Peyer's patch (tissue), 4 donors: Measurements from ENCODE around the gene GADD45A. TPM values are rescaled to one million over a fixed set of nuclear protein-coding genes. Genes with fewer than 3 reads are reported as not detected.

Source experiments
- DNase-seq, 3 donors: peaks; one replicate each; pipeline ENCODE4 v3.0.0-alpha.2; 2017 to 2019
- H3K27ac ChIP-seq, 4 donors: fragments of 200-600 bp; sonication (generic); one replicate each; pipeline ENCODE4 v1.5.1; 2016 to 2019
- H3K27me3 ChIP-seq, 2 donors: fragments of 200-600 bp; sonication (generic); one replicate each; pipeline ENCODE4 v1.5.1; 2019
- H3K36me3 ChIP-seq, 3 donors: fragments of 200-600 bp; sonication (generic); one replicate each; pipeline ENCODE4 v1.5.1; 2016 to 2019
- H3K4me1 ChIP-seq, 4 donors: fragments of 200-600 bp; sonication (generic); one replicate each; pipeline ENCODE4 v1.5.1; 2016 to 2019
- H3K4me3 ChIP-seq, 4 donors: fragments of 200-600 bp; sonication (generic); 1 replicate in 3 of 4; 2 replicates in 1 of 4; pipeline ENCODE4 v1.5.1; 2016 to 2019; ENCODE audit warnings: mild to moderate bottlenecking in 1 of 4
- H3K9me3 ChIP-seq, 4 donors: fragments of 200-600 bp; sonication (generic); one replicate each; pipeline ENCODE4 v1.5.1; 2016 to 2019; ENCODE audit warnings: mild to moderate bottlenecking in 1 of 4
- POLR2A ChIP-seq, 2 donors: fragments of 450-650 bp; IDR thresholded peaks; one replicate each; pipeline ENCODE4 v1.5.1; 2017; ENCODE audit warnings: antibody characterized with exemption in 2 of 2, mild to moderate bottlenecking in 2 of 2, moderate library complexity in 2 of 2
- total RNA-seq, 4 donors: library from RNA; depleted of rRNA; stranded (reverse); fragments of >200 nt; gene quantifications; one replicate each; pipeline ENCODE4 v1.1.0, GENCODE V29; 2016
- TF ChIP-seq, protein P1 (sequence below), 6 experiments: fragments of 450-650 bp in 4 of 6; fragments of 200-600 bp in 2 of 6; sonication (generic) in 1 of 6; IDR thresholded peaks; one replicate each; pipeline ENCODE4 v1.5.1; 2017 to 2019; ENCODE audit warnings: antibody characterized with exemption in 6 of 6, mild to moderate bottlenecking in 3 of 6, moderate library complexity in 1 of 6

GADD45A gene
- total RNA-seq, 4 donors from 2014 or later, result 22.3 to 73.7 (median 55.1) TPM

DNA sequence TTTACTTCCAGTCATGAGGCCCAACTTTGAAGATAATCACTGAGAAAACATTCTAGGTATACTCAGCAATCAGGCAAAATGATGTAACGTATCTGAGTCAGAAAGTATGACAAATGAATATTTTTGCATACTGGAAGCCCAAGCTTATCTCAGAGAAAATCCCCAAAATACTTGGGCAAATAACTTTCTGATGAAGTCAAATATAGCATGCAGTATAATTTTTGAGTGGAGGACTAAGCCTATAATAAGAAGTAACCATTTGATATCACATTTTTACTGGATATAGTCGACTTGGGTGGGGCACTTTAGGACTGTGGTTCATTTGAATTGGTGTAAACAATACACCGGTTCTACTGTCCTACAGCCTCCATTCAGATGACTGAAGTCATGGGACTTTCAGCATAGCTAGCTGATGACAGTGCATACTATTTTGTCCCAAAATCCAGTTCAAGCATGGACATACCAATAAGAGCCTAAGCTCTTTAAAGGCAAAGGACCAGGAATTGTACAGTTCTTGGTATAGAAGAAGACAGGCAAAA lies 2.3 kb upstream of the GADD45A start:
- Histone ChIP-seq H3K36me3 (peaks cover 0 to 4% (median 0%) of the 10 kb centered on the region in 3 donors), H3K27me3 (no peaks in the 10 kb centered on the region), H3K4me1 (peaks cover 0 to 21% (median 6%) of the 10 kb centered on the region in 4 donors), H3K9me3 (no peaks in the 10 kb centered on the region), H3K4me3 (no peak overlapping the region), H3K27ac (peak overlapping the region in 1 of 4 donors; percentile 10)
- DNase-seq, result no peak
- TF ChIP-seq, protein P1, sequence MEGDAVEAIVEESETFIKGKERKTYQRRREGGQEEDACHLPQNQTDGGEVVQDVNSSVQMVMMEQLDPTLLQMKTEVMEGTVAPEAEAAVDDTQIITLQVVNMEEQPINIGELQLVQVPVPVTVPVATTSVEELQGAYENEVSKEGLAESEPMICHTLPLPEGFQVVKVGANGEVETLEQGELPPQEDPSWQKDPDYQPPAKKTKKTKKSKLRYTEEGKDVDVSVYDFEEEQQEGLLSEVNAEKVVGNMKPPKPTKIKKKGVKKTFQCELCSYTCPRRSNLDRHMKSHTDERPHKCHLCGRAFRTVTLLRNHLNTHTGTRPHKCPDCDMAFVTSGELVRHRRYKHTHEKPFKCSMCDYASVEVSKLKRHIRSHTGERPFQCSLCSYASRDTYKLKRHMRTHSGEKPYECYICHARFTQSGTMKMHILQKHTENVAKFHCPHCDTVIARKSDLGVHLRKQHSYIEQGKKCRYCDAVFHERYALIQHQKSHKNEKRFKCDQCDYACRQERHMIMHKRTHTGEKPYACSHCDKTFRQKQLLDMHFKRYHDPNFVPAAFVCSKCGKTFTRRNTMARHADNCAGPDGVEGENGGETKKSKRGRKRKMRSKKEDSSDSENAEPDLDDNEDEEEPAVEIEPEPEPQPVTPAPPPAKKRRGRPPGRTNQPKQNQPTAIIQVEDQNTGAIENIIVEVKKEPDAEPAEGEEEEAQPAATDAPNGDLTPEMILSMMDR (IDR thresholded peaks at IDR 0.05), result no peak
- TF ChIP-seq POLR2A (IDR thresholded peaks at IDR 0.05), result no peak

DNA sequence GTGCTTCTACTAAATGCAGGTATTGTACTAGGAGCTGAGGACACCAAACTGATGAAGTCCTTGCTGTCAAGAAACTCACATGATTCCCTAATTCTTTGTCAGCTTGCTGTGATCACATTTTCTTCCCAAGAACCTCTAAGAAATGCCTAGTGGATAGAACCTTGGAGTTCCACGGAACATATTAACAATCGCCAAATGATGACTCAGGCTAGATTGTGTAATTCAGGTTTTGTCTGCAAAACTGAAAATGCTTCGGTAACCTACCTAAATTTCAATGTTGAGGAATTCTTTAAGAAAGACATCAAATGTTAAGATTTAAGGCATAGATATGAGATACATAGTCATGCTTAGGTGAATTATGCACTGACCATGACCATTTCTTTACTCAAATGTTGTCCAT lies 1.7 kb upstream of the GADD45A start:
- no peak for DNase-seq
- TF ChIP-seq POLR2A (IDR thresholded peaks at IDR 0.05), result no peak
- TF ChIP-seq, protein P1 (IDR thresholded peaks at IDR 0.05), result no peak
- Histone ChIP-seq H3K4me3 (no peak overlapping the region), H3K9me3 (no peaks in the 10 kb centered on the region), H3K4me1 (peaks cover 0 to 24% (median 6%) of the 10 kb centered on the region in 4 donors), H3K36me3 (peaks cover 0 to 10% (median 1%) of the 10 kb centered on the region in 3 donors), H3K27me3 (no peaks in the 10 kb centered on the region), H3K27ac (peak overlapping the region in 2 of 4 donors; percentile 80 to 91)

DNA sequence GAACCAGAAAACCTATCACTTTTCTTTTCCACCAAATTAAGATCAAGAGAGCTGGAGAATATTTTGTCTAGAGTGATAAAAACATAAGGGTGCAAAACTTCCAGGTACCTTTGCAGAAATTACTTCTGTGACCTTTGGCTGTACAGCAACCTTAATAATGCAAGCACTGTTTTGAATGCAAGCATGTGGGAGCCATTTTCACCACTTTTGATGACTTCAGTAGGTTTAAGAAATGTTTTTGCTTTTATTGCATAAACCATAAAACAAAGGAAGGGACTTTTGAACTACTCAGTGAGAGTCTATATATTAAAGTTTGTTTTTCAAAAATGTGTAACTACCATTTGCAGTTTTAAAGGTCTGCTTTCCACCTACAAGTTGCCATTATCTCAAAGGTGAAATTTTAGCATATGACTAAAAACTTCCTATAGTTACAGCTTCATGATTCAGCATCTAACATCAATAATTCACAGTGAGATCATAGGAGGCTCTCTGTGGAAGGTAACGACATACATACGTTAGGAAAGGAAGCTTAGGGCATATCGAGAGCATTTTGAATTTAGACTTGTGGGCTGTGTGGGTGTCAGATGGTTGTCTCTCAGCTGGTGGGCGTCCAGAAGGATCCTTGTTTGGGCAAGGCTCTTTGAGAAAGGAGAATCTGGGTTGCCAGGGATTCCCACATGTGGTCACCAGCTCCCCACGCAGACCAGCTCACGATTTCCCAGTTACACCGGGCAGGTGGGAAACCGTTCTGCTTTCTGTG lies 1.1 kb upstream of the GADD45A start:
- peak in 1 of 3 donors; percentile 47 for DNase-seq
- H3K4me3 ChIP-seq, result peak overlapping the region in 3 of 4 donors; percentile 77 to 89 (median 82)

DNA sequence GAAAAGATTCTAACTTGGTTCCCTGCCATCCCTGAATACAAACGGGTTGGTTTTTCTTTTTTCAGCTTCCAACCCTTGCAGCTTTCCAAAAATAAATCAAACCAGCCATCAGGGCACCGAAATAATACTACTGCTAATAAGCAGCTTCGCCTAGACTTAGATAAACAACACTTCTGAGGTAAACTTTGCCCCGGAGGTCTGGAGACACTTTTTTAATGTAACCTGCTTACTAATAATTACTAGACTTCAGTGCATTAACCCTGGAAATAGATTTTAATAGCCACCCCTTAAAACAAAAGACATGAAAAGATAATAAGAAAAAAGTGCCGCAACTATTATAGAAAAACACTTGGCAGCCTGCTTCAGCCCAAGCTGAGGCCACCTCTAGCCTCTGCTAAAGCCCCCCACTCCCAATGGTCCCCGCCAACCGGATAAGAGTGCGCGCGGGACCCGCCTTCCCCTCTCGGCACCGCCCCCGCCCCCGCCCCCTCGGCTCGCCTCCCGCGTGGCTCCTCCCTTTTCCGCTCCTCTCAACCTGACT lies 405 bp upstream of the GADD45A start:
- Histone ChIP-seq H3K27ac (peak overlapping the region; percentile 67 to 99 (median 86)), H3K4me3 (peak overlapping the region; percentile 68 to 89 (median 80)), H3K4me1 (peaks cover 0 to 30% (median 6%) of the 10 kb centered on the region in 4 donors), H3K9me3 (no peaks in the 10 kb centered on the region), H3K36me3 (peaks cover 0 to 20% (median 3%) of the 10 kb centered on the region in 3 donors), H3K27me3 (no peaks in the 10 kb centered on the region)
- no peak for DNase-seq
- no peak for TF ChIP-seq POLR2A (IDR thresholded peaks at IDR 0.05)
- TF ChIP-seq, protein P1 (IDR thresholded peaks at IDR 0.05), result no peak

More for the DNA sequence above, 1.1 kb upstream of the GADD45A start:
- H3K36me3 ChIP-seq, result peaks cover 0 to 16% (median 3%) of the 10 kb centered on the region in 3 donors
- TF ChIP-seq, protein P1 (IDR thresholded peaks at IDR 0.05), result no peak
- peak in 1 of 2 donors; percentile 29 for TF ChIP-seq POLR2A (IDR thresholded peaks at IDR 0.05)
- no peaks in the 10 kb centered on the region for H3K27me3 ChIP-seq
- peak overlapping the region; percentile 67 to 99 (median 86) for H3K27ac ChIP-seq
- H3K9me3 ChIP-seq, result no peaks in the 10 kb centered on the region
- H3K4me1 ChIP-seq, result peaks cover 0 to 30% (median 6%) of the 10 kb centered on the region in 4 donors

DNA sequence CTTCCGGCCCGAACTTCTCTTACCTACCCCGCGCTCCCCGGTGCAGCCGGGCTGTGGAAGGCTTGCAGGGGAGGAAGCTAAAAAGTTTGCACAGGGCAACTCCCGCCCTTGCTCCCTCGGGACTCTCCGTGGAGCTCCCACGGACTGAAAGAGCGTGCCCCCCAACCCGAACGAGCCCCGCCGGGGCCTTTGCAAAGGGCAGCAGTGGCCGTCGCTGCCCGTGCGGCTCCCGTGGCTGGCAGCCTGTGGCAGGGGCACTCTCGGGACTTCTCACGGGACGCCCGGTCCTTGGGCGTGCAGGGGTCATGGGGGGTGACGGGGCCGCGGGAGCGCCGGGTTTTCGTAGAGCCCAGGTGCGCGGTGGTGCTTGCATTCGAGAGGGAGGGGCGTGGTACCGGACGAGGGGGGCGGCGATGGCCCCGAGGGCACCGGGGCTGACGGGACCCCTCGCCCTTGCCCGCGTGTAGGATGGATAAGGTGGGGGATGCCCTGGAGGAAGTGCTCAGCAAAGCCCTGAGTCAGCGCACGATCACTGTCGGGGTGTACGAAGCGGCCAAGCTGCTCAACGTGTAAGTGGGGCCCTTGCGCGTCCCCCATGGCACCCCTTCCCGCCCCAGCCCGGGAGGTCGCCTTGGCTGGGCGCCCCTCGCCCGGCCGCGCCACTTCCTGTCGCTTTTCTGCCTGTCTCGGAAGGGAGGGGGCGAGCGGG lies 711 bp downstream of the GADD45A start:
- Histone ChIP-seq H3K4me1 (peaks cover 0 to 30% (median 6%) of the 10 kb centered on the region in 4 donors), H3K27ac (peak overlapping the region; percentile 89 to 99 (median 94)), H3K27me3 (no peaks in the 10 kb centered on the region), H3K4me3 (peak overlapping the region; percentile 68 to 89 (median 80)), H3K36me3 (peaks cover 0 to 20% (median 3%) of the 10 kb centered on the region in 3 donors), H3K9me3 (no peaks in the 10 kb centered on the region)
- TF ChIP-seq, protein P1 (IDR thresholded peaks at IDR 0.05), result no peak
- DNase-seq, result peak; percentile 54 to 75 (median 75)
